ENCODE measurements around the gene SLC17A7.
A peak's percentile ranks its signal among the peaks of the same experiment; 100 is the strongest.

The SLC17A7 gene

GRCh38 chr19:49458567-49458903 is 17.2 kb upstream of the SLC17A7 start:
- WGBS (ENCODE audit: extremely low coverage, insufficient coverage, low lambda C conversion rate) = no CpG with 5 or more reads among the region's 5 CpGs
- H4K8ac ChIP-seq (ENCODE audit: low read depth, low read length) = no peak overlapping the region
- no peak for DNase-seq
- H3K79me1 ChIP-seq (ENCODE audit: low read length) = peaks cover 3% of the 10 kb centered on the region
- H3K56ac ChIP-seq (ENCODE audit: low read length) = no peak overlapping the region
- no peak overlapping the region for H2BK15ac ChIP-seq (replicated peaks; ENCODE audit: low read depth)
- H3K9ac ChIP-seq (ENCODE audit: low read length) = no peak overlapping the region
- H3K4me3 ChIP-seq (ENCODE audit: low read length) = no peak overlapping the region
- no peak overlapping the region for H2AK5ac ChIP-seq (ENCODE audit: low read length)
- no peak overlapping the region for H3K27ac ChIP-seq (ENCODE audit: low read depth, low read length)
- H3K36me3 ChIP-seq (ENCODE audit: control insufficient read depth, insufficient read depth, low read length) = no peaks in the 10 kb centered on the region
- H3K4me1 ChIP-seq (ENCODE audit: control insufficient read depth, low read depth, low read length) = no peaks in the 10 kb centered on the region
- H3K18ac ChIP-seq (ENCODE audit: low read length) = no peak overlapping the region
- no peak overlapping the region for H3K4me2 ChIP-seq (ENCODE audit: low read length)
- H3K23ac ChIP-seq (ENCODE audit: low read length) = no peak overlapping the region
- no peaks in the 10 kb centered on the region for H3K27me3 ChIP-seq (ENCODE audit: insufficient read depth, low read length, poor library complexity)
- H3K79me2 ChIP-seq (ENCODE audit: control insufficient read depth, insufficient read depth, low read length) = no peaks in the 10 kb centered on the region
- no peak overlapping the region for H3K4ac ChIP-seq (ENCODE audit: low read depth, low read length)
- no peak overlapping the region for H2BK120ac ChIP-seq (ENCODE audit: low read depth, low read length)
- no peak overlapping the region for H2BK5ac ChIP-seq (ENCODE audit: low read length)
- H4K5ac ChIP-seq (ENCODE audit: low read length) = no peak overlapping the region

- no CpG with 5 or more reads among the region's 5 CpGs for WGBS (ENCODE audit: extremely low coverage, insufficient coverage, low lambda C conversion rate)
- H3K23ac ChIP-seq (ENCODE audit: low read length) = no peak overlapping the region
- H3K4me1 ChIP-seq (ENCODE audit: control insufficient read depth, low read depth, low read length) = no peaks in the 10 kb centered on the region
- no peaks in the 10 kb centered on the region for H3K27me3 ChIP-seq (ENCODE audit: insufficient read depth, low read length, poor library complexity)
- no peak overlapping the region for H4K8ac ChIP-seq (ENCODE audit: low read depth, low read length)
- H3K36me3 ChIP-seq (ENCODE audit: control insufficient read depth, insufficient read depth, low read length) = no peaks in the 10 kb centered on the region
- no peak overlapping the region for H3K4ac ChIP-seq (ENCODE audit: low read depth, low read length)
- H2BK5ac ChIP-seq (ENCODE audit: low read length) = no peak overlapping the region
- H2AK5ac ChIP-seq (ENCODE audit: low read length) = no peak overlapping the region
- H3K9ac ChIP-seq (ENCODE audit: low read length) = no peak overlapping the region
- H2BK120ac ChIP-seq (ENCODE audit: low read depth, low read length) = no peak overlapping the region
- peaks cover 3% of the 10 kb centered on the region for H3K79me1 ChIP-seq (ENCODE audit: low read length)
- no peak overlapping the region for H3K4me2 ChIP-seq (ENCODE audit: low read length)
- H3K79me2 ChIP-seq (ENCODE audit: control insufficient read depth, insufficient read depth, low read length) = no peaks in the 10 kb centered on the region
- no peak overlapping the region for H3K27ac ChIP-seq (ENCODE audit: low read depth, low read length)
- DNase-seq = no peak
- H3K56ac ChIP-seq (ENCODE audit: low read length) = no peak overlapping the region
- H2BK15ac ChIP-seq (replicated peaks; ENCODE audit: low read depth) = no peak overlapping the region
- no peak overlapping the region for H3K4me3 ChIP-seq (ENCODE audit: low read length)
- no peak overlapping the region for H3K18ac ChIP-seq (ENCODE audit: low read length)
- H4K5ac ChIP-seq (ENCODE audit: low read length) = no peak overlapping the region
Measured at GRCh38 chr19:49456326-49456725, 15.0 kb upstream of the SLC17A7 start.

GRCh38 chr19:49455773-49456172 is 14.4 kb upstream of the SLC17A7 start:
- Histone ChIP-seq H2BK120ac (ENCODE audit: low read depth, low read length) (no peak overlapping the region), H4K8ac (ENCODE audit: low read depth, low read length) (no peak overlapping the region), H3K27me3 (ENCODE audit: insufficient read depth, low read length, poor library complexity) (no peaks in the 10 kb centered on the region), H3K27ac (ENCODE audit: low read depth, low read length) (no peak overlapping the region), H3K4me2 (ENCODE audit: low read length) (no peak overlapping the region), H2BK15ac (replicated peaks; ENCODE audit: low read depth) (no peak overlapping the region), H3K36me3 (ENCODE audit: control insufficient read depth, insufficient read depth, low read length) (no peaks in the 10 kb centered on the region), H3K79me1 (ENCODE audit: low read length) (peaks cover 3% of the 10 kb centered on the region), H2BK5ac (ENCODE audit: low read length) (no peak overlapping the region), H3K18ac (ENCODE audit: low read length) (no peak overlapping the region), H4K5ac (ENCODE audit: low read length) (no peak overlapping the region), H3K79me2 (ENCODE audit: control insufficient read depth, insufficient read depth, low read length) (peaks cover under 1% of the 10 kb centered on the region), H3K4me1 (ENCODE audit: control insufficient read depth, low read depth, low read length) (no peaks in the 10 kb centered on the region), H3K4me3 (ENCODE audit: low read length) (no peak overlapping the region), H3K56ac (ENCODE audit: low read length) (no peak overlapping the region), H3K9ac (ENCODE audit: low read length) (no peak overlapping the region), H3K23ac (ENCODE audit: low read length) (no peak overlapping the region), H3K4ac (ENCODE audit: low read depth, low read length) (no peak overlapping the region), H2AK5ac (ENCODE audit: low read length) (no peak overlapping the region)
- no peak for DNase-seq
- WGBS (ENCODE audit: extremely low coverage, insufficient coverage, low lambda C conversion rate) = no CpG with 5 or more reads among the region's 5 CpGs

- peak overlapping the region; percentile 96 for H3K4me2 ChIP-seq (ENCODE audit: low read length)
- peak overlapping the region; percentile 98 for H2AK5ac ChIP-seq (ENCODE audit: low read length)
- peak overlapping the region; percentile 85 for H3K27ac ChIP-seq (ENCODE audit: low read depth, low read length)
- H2BK15ac ChIP-seq (replicated peaks; ENCODE audit: low read depth) = no peak overlapping the region
- H3K23ac ChIP-seq (ENCODE audit: low read length) = no peak overlapping the region
- peaks cover 6% of the 10 kb centered on the region for H3K79me2 ChIP-seq (ENCODE audit: control insufficient read depth, insufficient read depth, low read length)
- H3K27me3 ChIP-seq (ENCODE audit: insufficient read depth, low read length, poor library complexity) = no peaks in the 10 kb centered on the region
- peak overlapping the region; percentile 98 for H3K9ac ChIP-seq (ENCODE audit: low read length)
- peak overlapping the region; percentile 98 for H3K56ac ChIP-seq (ENCODE audit: low read length)
- peak overlapping the region; percentile 89 for H4K5ac ChIP-seq (ENCODE audit: low read length)
- no peak for DNase-seq
- H4K8ac ChIP-seq (ENCODE audit: low read depth, low read length) = peak overlapping the region; percentile 95
- peak overlapping the region; percentile 95 for H3K18ac ChIP-seq (ENCODE audit: low read length)
- peaks cover 2% of the 10 kb centered on the region for H3K36me3 ChIP-seq (ENCODE audit: control insufficient read depth, insufficient read depth, low read length)
- peak overlapping the region; percentile 85 for H3K4me3 ChIP-seq (ENCODE audit: low read length)
- H3K4me1 ChIP-seq (ENCODE audit: control insufficient read depth, low read depth, low read length) = no peaks in the 10 kb centered on the region
- peaks cover 9% of the 10 kb centered on the region for H3K79me1 ChIP-seq (ENCODE audit: low read length)
- no peak overlapping the region for H2BK120ac ChIP-seq (ENCODE audit: low read depth, low read length)
- WGBS (ENCODE audit: extremely low coverage, insufficient coverage, low lambda C conversion rate) = no CpG with 5 or more reads among the region's 10 CpGs
- peak overlapping the region; percentile 97 for H3K4ac ChIP-seq (ENCODE audit: low read depth, low read length)
- peak overlapping the region; percentile 74 for H2BK5ac ChIP-seq (ENCODE audit: low read length)
Measured at GRCh38 chr19:49453757-49454240, 12.5 kb upstream of the SLC17A7 start.

GRCh38 chr19:49453013-49453756 is 11.9 kb upstream of the SLC17A7 start, which contains the start of gene ALDH16A1:
ALDH16A1 (plus strand) TSS chr19:49453225; CDS start chr19:49453332, 107 bp downstream.
- no peak within 1 kb of the TSS for H2BK15ac ChIP-seq (replicated peaks; ENCODE audit: low read depth)
- peak within 1 kb of the TSS; percentile 85 for H3K4me3 ChIP-seq (ENCODE audit: low read length)
- H3K9ac ChIP-seq (ENCODE audit: low read length) = peak within 1 kb of the TSS; percentile 98
- no peaks in the 10 kb centered on the region for H3K27me3 ChIP-seq (ENCODE audit: insufficient read depth, low read length, poor library complexity)
- peak within 1 kb of the TSS; percentile 95 for H3K18ac ChIP-seq (ENCODE audit: low read length)
- peaks cover 6% of the 10 kb centered on the region for H3K79me2 ChIP-seq (ENCODE audit: control insufficient read depth, insufficient read depth, low read length)
- H2AK5ac ChIP-seq (ENCODE audit: low read length) = peak within 1 kb of the TSS; percentile 98
- H3K36me3 ChIP-seq (ENCODE audit: control insufficient read depth, insufficient read depth, low read length) = peaks cover 2% of the 10 kb centered on the region
- no peak within 1 kb of the TSS for H2BK120ac ChIP-seq (ENCODE audit: low read depth, low read length)
- H4K8ac ChIP-seq (ENCODE audit: low read depth, low read length) = peak within 1 kb of the TSS; percentile 95
- H2BK5ac ChIP-seq (ENCODE audit: low read length) = peak within 1 kb of the TSS; percentile 74
- H4K5ac ChIP-seq (ENCODE audit: low read length) = peak within 1 kb of the TSS; percentile 89
- WGBS (ENCODE audit: extremely low coverage, insufficient coverage, low lambda C conversion rate) = no CpG with 5 or more reads among the region's 66 CpGs
- peak within 1 kb of the TSS; percentile 96 for H3K4me2 ChIP-seq (ENCODE audit: low read length)
- no peaks in the 10 kb centered on the region for H3K4me1 ChIP-seq (ENCODE audit: control insufficient read depth, low read depth, low read length)
- no peak within 1 kb of the TSS for H3K23ac ChIP-seq (ENCODE audit: low read length)
- peak; percentile 99 for DNase-seq
- peak within 1 kb of the TSS; percentile 97 for H3K4ac ChIP-seq (ENCODE audit: low read depth, low read length)
- H3K79me1 ChIP-seq (ENCODE audit: low read length) = peaks cover 11% of the 10 kb centered on the region
- H3K56ac ChIP-seq (ENCODE audit: low read length) = peak within 1 kb of the TSS; percentile 99
- H3K27ac ChIP-seq (ENCODE audit: low read depth, low read length) = peak within 1 kb of the TSS; percentile 98
